T-helper 2 cell treated with Interferon-gamma antibody and Interleukin-4, amounts not matched to agents 5 μg/mL and 100 μg/mL, for 36 hours (primary cell): ENCODE results near the gene SOCS6.
"Not testable (repeated sequence)": the region's sequence is repeated elsewhere in the genome, so short reads cannot be mapped to it uniquely, and the experiment has no call there.

Experiments used
- DNase-seq: peaks from one replicate; pipeline ENCODE4 v3.0.0; 2021; ENCODE audit warnings: low spot score
- H3K27ac Mint-ChIP-seq: one replicate; pipeline ENCODE4 v1.8.0; 2021; ENCODE audit warnings: mild to moderate bottlenecking, mixed read lengths
- H3K27me3 Mint-ChIP-seq: one replicate; pipeline ENCODE4 v1.8.0; 2021; ENCODE audit warnings: low read depth, mixed read lengths
- H3K36me3 Mint-ChIP-seq: one replicate; pipeline ENCODE4 v1.8.0; 2021; ENCODE audit warnings: low read depth, mixed read lengths
- H3K4me1 Mint-ChIP-seq: one replicate; pipeline ENCODE4 v1.8.0; 2021; ENCODE audit warnings: low read depth, mixed read lengths
- H3K4me3 Mint-ChIP-seq: one replicate; pipeline ENCODE4 v1.8.0; 2022; ENCODE audit warnings: mild to moderate bottlenecking, moderate library complexity, mixed read lengths
- H3K9me3 Mint-ChIP-seq: one replicate; pipeline ENCODE4 v1.8.0; 2021; ENCODE audit warnings: mixed read lengths

The SOCS6 gene, protein sequence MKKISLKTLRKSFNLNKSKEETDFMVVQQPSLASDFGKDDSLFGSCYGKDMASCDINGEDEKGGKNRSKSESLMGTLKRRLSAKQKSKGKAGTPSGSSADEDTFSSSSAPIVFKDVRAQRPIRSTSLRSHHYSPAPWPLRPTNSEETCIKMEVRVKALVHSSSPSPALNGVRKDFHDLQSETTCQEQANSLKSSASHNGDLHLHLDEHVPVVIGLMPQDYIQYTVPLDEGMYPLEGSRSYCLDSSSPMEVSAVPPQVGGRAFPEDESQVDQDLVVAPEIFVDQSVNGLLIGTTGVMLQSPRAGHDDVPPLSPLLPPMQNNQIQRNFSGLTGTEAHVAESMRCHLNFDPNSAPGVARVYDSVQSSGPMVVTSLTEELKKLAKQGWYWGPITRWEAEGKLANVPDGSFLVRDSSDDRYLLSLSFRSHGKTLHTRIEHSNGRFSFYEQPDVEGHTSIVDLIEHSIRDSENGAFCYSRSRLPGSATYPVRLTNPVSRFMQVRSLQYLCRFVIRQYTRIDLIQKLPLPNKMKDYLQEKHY

GRCh38 chr18:70288851-70289328, at the start of gene SOCS6:
Gene SOCS6 (plus strand): TSS chr18:70289045. CDS start chr18:70324669, 35,624 bp downstream.
- DNase-seq, result peak; percentile 52
- Mint-ChIP-seq H3K4me1 (peaks cover 14% of the 10 kb centered on the region), H3K27ac (peak within 1 kb of the TSS; percentile 70), H3K9me3 (no peaks in the 10 kb centered on the region), H3K27me3 (peaks cover 36% of the 10 kb centered on the region), H3K4me3 (peak within 1 kb of the TSS; percentile 91), H3K36me3 (peaks cover 7% of the 10 kb centered on the region)

GRCh38 chr18:70243131-70243929, 45.5 kb upstream of the SOCS6 start:
- Mint-ChIP-seq H3K27me3 (peaks cover 5% of the 10 kb centered on the region), H3K4me3 (no peak overlapping the region), H3K9me3 (no peaks in the 10 kb centered on the region), H3K27ac (no peak overlapping the region), H3K36me3 (no peaks in the 10 kb centered on the region), H3K4me1 (no peaks in the 10 kb centered on the region)
- DNase-seq, result no peak

- Mint-ChIP-seq H3K4me3 (no peak overlapping the region), H3K27me3 (peaks cover 5% of the 10 kb centered on the region), H3K27ac (no peak overlapping the region), H3K36me3 (no peaks in the 10 kb centered on the region), H3K4me1 (no peaks in the 10 kb centered on the region), H3K9me3 (no peaks in the 10 kb centered on the region)
- DNase-seq, result no peak
Observed at GRCh38 chr18:70246061-70246466, 42.8 kb upstream of the SOCS6 start.

- Mint-ChIP-seq H3K9me3 (no peaks in the 10 kb centered on the region), H3K27me3 (peaks cover 5% of the 10 kb centered on the region), H3K27ac (no peak overlapping the region), H3K36me3 (no peaks in the 10 kb centered on the region), H3K4me3 (no peak overlapping the region), H3K4me1 (no peaks in the 10 kb centered on the region)
- DNase-seq, result no peak
Observed at GRCh38 chr18:70249118-70249517, 39.7 kb upstream of the SOCS6 start.

DNA sequence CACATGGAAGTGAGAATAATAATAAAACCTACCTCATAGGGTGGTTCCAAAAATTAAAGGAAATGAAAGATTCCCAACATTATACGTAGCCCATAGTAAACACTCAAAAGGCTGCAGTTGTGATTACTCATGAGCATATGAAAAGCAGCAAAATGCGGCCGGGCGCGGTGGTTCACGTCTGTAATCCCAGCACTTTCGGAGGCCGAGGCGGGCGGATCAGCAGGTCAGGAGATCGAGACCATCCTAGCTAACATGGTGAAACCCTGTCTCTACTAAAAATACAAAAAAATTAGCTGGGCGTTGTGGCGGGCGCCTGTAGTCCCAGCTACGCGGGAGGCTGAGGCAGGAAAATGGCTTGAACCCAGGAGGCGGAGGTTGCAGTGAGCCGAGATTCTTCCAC, 39.0 kb upstream of the SOCS6 start:
- not testable (repeated sequence) for H3K27me3 Mint-ChIP-seq, H3K9me3 Mint-ChIP-seq

DNA sequence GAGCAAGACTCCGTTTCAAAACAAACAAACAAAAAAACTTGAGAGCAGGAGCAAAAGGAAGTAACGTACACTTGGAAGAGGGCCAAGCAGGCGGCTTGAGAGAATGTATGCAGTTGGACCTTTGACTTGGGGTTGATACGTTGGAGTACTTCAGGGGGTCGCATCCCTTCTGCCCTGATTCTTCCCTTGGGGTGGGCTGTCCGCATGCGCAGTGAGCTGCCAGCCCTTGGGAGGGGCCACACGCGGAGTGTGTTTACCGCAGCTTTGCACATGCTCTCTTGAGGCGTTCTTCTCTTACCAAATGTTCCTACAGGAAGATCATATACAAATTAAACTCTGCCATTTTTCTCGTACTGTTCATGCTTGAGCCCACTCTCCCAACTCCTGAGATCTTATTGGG, 38.1 kb upstream of the SOCS6 start:
- Mint-ChIP-seq H3K4me3 (no peak overlapping the region), H3K9me3 (no peaks in the 10 kb centered on the region), H3K4me1 (no peaks in the 10 kb centered on the region), H3K27me3 (peaks cover 8% of the 10 kb centered on the region), H3K36me3 (no peaks in the 10 kb centered on the region), H3K27ac (no peak overlapping the region)
- DNase-seq, result no peak

More for the DNA sequence above, 39.0 kb upstream of the SOCS6 start:
- H3K4me3 Mint-ChIP-seq, H3K36me3 Mint-ChIP-seq, DNase-seq, H3K4me1 Mint-ChIP-seq, H3K27ac Mint-ChIP-seq: not testable (repeated sequence)

DNA sequence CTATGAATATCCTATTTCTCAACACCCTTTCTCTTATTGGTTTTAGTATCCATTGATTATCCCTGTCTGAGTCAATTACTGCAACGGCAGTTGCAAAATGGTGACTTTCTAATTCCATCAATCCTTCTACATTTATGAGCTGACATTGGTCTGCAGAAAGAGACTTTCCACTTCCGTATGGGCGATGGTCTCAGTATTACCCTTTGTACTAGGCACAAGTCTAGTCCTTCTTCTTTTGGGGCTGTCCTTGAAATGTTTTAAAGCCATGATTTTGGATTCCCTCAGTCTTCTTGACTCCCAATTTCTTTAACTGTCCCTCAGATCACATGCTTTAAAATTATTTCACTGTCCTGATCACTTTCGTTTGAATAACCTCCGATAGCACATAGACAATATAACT, 32.7 kb upstream of the SOCS6 start:
- Mint-ChIP-seq H3K27ac (no peak overlapping the region), H3K9me3 (no peaks in the 10 kb centered on the region), H3K4me1 (no peaks in the 10 kb centered on the region), H3K27me3 (peaks cover 3% of the 10 kb centered on the region), H3K36me3 (no peaks in the 10 kb centered on the region), H3K4me3 (no peak overlapping the region)
- no peak for DNase-seq

GRCh38 chr18:70256994-70257393, 31.9 kb upstream of the SOCS6 start:
- Mint-ChIP-seq H3K9me3 (no peaks in the 10 kb centered on the region), H3K27me3 (peaks cover 3% of the 10 kb centered on the region), H3K4me1 (no peaks in the 10 kb centered on the region), H3K36me3 (no peaks in the 10 kb centered on the region), H3K27ac (no peak overlapping the region), H3K4me3 (no peak overlapping the region)
- no peak for DNase-seq

DNA sequence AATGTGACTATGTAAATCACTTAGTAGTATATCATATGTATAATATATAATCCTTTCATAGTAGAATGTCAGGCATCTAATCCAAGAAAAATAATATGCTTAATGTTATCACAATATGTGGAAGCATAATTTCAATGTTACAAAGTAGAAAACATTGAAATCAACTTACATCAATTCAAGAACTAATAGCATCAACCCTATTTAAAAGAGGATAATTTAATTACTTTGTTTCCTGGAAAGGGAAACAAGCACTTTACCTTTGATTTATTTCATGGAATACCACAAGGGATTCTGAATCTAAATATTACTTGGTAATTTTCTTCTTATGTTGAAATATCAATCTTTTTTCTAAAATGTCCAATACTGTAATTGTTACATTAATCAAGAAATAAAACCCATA, 30.6 kb upstream of the SOCS6 start:
- H3K4me1 Mint-ChIP-seq, result no peaks in the 10 kb centered on the region
- H3K4me3 Mint-ChIP-seq, result no peak overlapping the region
- H3K36me3 Mint-ChIP-seq, result no peaks in the 10 kb centered on the region
- H3K27me3 Mint-ChIP-seq, result peaks cover 3% of the 10 kb centered on the region
- DNase-seq, result no peak
- no peaks in the 10 kb centered on the region for H3K9me3 Mint-ChIP-seq
- H3K27ac Mint-ChIP-seq, result no peak overlapping the region

GRCh38 chr18:70260683-70261082, 28.2 kb upstream of the SOCS6 start:
- H3K4me3 Mint-ChIP-seq, result no peak overlapping the region
- H3K27me3 Mint-ChIP-seq, result peaks cover under 1% of the 10 kb centered on the region
- H3K27ac Mint-ChIP-seq, result no peak overlapping the region
- no peak for DNase-seq
- no peaks in the 10 kb centered on the region for H3K9me3 Mint-ChIP-seq
- no peaks in the 10 kb centered on the region for H3K36me3 Mint-ChIP-seq
- H3K4me1 Mint-ChIP-seq, result no peaks in the 10 kb centered on the region

GRCh38 chr18:70261141-70261788, 27.6 kb upstream of the SOCS6 start:
- H3K4me3 Mint-ChIP-seq, result no peak overlapping the region
- DNase-seq, result no peak
- no peaks in the 10 kb centered on the region for H3K4me1 Mint-ChIP-seq
- no peak overlapping the region for H3K27ac Mint-ChIP-seq
- no peaks in the 10 kb centered on the region for H3K27me3 Mint-ChIP-seq
- no peaks in the 10 kb centered on the region for H3K9me3 Mint-ChIP-seq
- H3K36me3 Mint-ChIP-seq, result no peaks in the 10 kb centered on the region

DNA sequence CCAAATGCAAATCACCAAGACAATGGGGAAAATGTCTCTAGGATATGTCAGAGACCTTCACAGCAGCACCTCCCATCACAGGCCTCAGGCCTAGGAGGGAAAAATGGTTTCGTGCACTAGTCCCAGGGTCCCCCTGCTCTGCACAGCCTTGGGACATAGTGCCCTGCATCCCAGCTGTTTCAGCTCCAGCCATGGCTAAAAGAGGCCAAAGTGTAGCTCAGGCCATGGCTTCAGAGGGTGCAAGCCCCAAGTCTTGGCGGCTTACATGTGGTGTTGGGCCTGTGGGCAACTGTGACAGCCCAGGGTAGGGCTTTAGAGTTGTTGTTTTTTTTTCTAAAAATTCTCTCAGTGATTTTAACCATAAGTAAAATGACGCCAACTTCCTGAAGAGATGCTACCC, 25.5 kb upstream of the SOCS6 start:
- no peaks in the 10 kb centered on the region for H3K4me1 Mint-ChIP-seq
- no peaks in the 10 kb centered on the region for H3K27me3 Mint-ChIP-seq
- no peaks in the 10 kb centered on the region for H3K9me3 Mint-ChIP-seq
- no peak overlapping the region for H3K27ac Mint-ChIP-seq
- DNase-seq, result no peak
- H3K36me3 Mint-ChIP-seq, result no peaks in the 10 kb centered on the region
- H3K4me3 Mint-ChIP-seq, result no peak overlapping the region

DNA sequence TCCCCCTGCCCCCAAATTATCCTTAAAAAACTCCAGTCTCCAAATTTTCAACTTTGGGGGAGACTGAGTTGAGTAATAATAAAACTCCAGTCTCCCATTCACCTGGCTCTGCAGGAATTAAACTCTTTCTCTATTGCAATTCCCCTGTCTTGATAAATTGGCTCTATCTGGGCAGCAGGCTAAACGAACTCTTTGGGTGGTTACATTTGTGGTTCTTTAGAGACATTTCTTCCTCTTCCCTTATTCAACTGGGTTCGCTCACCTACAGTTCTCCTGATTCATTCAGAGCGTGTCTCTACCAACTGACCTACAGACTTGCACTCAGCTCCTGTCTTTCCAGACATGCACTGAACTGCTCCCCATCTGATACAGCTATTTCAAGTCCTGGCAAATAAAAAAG, 17.1 kb upstream of the SOCS6 start:
- Mint-ChIP-seq H3K36me3 (no peaks in the 10 kb centered on the region), H3K27ac (no peak overlapping the region), H3K9me3 (peaks cover 29% of the 10 kb centered on the region), H3K4me3 (no peak overlapping the region), H3K27me3 (no peaks in the 10 kb centered on the region), H3K4me1 (no peaks in the 10 kb centered on the region)
- no peak for DNase-seq

DNA sequence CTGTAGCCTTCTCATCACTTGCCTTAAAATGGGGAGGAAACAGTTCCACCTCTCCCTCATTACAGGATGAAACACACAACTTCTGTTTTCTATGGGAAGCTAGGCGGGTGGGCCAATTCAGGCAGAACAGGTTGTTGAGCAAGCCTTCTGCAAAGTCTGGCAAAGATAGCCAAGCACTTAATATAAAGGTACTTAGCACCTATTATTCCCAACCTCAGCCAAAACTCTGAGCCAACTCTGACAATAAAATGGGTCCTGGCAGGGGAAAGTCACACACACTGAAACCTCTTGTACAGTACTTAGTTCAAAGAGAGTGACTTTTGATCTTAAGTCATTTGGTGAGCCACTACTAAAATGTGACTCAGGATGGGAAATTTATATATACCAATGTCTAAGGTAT, 15.8 kb upstream of the SOCS6 start:
- peaks cover 29% of the 10 kb centered on the region for H3K9me3 Mint-ChIP-seq
- H3K36me3 Mint-ChIP-seq, result no peaks in the 10 kb centered on the region
- H3K4me1 Mint-ChIP-seq, result no peaks in the 10 kb centered on the region

More for the DNA sequence above, 15.8 kb upstream of the SOCS6 start:
- no peaks in the 10 kb centered on the region for H3K27me3 Mint-ChIP-seq
- no peak overlapping the region for H3K4me3 Mint-ChIP-seq
- no peak overlapping the region for H3K27ac Mint-ChIP-seq
- DNase-seq, result no peak
